NCI-H1417 treated with DMSO at 0.1 percent for 48 hours (cell line): ENCODE measurements around the gene NCAPH2.
A peak's percentile ranks its signal among the peaks of the same experiment; 100 is the strongest.

Experiments used
- DNase-seq: peaks from one replicate; lab custom pipeline; 2025; lab: John Stamatoyannopoulos, UW

NCAPH2 gene

GRCh38 chr22:50548921-50549790, 41.1 kb downstream of the NCAPH2 start:
- no peak for DNase-seq

GRCh38 chr22:50550395-50550794, 42.4 kb downstream of the NCAPH2 start:
- no peak for DNase-seq

GRCh38 chr22:50551160-50551752, 43.2 kb downstream of the NCAPH2 start:
- DNase-seq = no peak

GRCh38 chr22:50553310-50553709, 45.3 kb downstream of the NCAPH2 start:
- no peak for DNase-seq

- no peak for DNase-seq
Observed at GRCh38 chr22:50556703-50557102, 48.7 kb downstream of the NCAPH2 start.

GRCh38 chr22:50560034-50560433, 52.0 kb downstream of the NCAPH2 start:
- DNase-seq = no peak

- DNase-seq = no peak
Observed at GRCh38 chr22:50561401-50562358, 53.7 kb downstream of the NCAPH2 start.

- DNase-seq = peak; percentile 63
Observed at GRCh38 chr22:50562523-50563412, 54.7 kb downstream of the NCAPH2 start, which contains the start of gene SYCE3. TSS of gene SYCE3 (minus strand) at chr22:50562919. CDS start at chr22:50556405, 6,514 bp downstream.

- no peak for DNase-seq
Observed at GRCh38 chr22:50563413-50564160, 55.6 kb downstream of the NCAPH2 start.

GRCh38 chr22:50564289-50564688, 56.3 kb downstream of the NCAPH2 start:
- no peak for DNase-seq

- no peak for DNase-seq
Observed at GRCh38 chr22:50567721-50568252, 59.8 kb downstream of the NCAPH2 start.

GRCh38 chr22:50568626-50569025, 60.6 kb downstream of the NCAPH2 start:
- DNase-seq = no peak

- DNase-seq = no peak
Observed at GRCh38 chr22:50569041-50569459, 61.0 kb downstream of the NCAPH2 start.

- DNase-seq = no peak
Observed at GRCh38 chr22:50569896-50570535, 62.0 kb downstream of the NCAPH2 start.

- DNase-seq = no peak
Observed at GRCh38 chr22:50570861-50571260, 62.8 kb downstream of the NCAPH2 start.

GRCh38 chr22:50571264-50572175, 63.5 kb downstream of the NCAPH2 start:
- DNase-seq = no peak

GRCh38 chr22:50572965-50573364, 64.9 kb downstream of the NCAPH2 start:
- no peak for DNase-seq
